Measurements from ENCODE around the gene EFCAB8. TPM values are rescaled to one million over a fixed set of nuclear protein-coding genes. Genes with fewer than 3 reads are reported as not detected.
A peak's percentile ranks its signal among the peaks of the same experiment; 100 is the strongest.

The EFCAB8 gene
- total RNA-seq, 2 experiments from 2014 or later = 1.0 to 1.5 TPM

DNA sequence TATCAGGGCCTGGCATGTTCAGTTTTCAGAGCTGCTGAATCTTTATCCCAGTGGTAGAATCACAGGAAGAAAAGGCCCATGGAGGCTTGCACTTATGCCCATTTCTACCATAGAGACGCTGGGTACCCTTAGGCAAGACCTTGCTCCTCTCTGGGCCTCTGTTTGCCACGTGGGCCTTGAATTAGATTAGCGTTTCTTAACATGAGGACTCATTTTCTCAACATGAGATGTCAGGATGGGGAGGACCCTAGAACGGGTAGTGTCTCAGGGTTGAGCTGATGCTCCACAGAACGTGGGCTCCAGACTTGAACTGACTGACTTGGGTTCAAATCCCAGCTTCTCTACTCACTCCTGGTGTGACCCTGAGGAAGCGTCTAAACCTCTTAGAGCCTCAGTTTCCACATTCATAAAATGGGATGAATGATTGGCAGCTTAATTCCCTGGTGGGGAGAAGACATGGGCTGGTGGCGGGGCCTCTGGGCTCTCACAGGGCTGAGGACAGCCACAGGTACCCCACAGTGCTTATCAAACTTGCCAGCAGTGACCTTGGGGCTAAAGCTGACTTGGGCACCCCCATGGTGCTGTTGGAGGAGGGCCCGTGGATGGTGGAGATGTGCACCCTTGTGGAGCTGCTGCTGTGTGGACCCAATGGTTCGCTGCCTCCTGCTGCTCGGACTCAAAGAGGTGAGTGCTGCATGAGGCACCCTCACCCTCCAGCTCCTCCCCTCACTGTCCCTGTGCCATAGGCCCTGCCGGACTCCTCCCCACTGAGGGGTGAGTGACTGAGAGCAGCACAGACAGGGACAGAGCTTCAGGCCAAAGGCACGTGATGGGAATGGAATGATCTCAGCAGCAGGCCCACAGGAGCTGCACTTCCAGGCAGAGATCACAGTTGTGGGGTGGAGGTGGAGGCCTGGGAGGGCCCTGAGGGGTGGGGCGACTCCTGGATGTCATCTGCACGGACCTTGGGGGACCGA, 117.3 kb downstream of the EFCAB8 start:
- Mint-ChIP-seq H3K9me3 (ENCODE audit: insufficient read depth) (peaks cover 21% of the 10 kb centered on the region), H3K27ac (peak overlapping the region; percentile 68), H3K4me1 (ENCODE audit: low read depth) (peaks cover 12% of the 10 kb centered on the region), H3K27me3 (ENCODE audit: low read depth) (no peaks in the 10 kb centered on the region), H3K4me3 (no peak overlapping the region), H3K36me3 (ENCODE audit: low read depth) (peaks cover 22% of the 10 kb centered on the region)
- ChIA-PET CTCF (interaction anchor here (1.1 to 2.1 kb wide), 4 partner anchors 9 to 30 kb away, joined by 3 to 7 read pairs (median 5); no protein-coding TSS in a partner anchor), POLR2A (interaction anchor here (1.5 kb wide), 1 partner anchor 9 kb away, joined by 9 read pairs; no protein-coding TSS in a partner anchor)
- ATAC-seq = no peak
- DNase-seq = no peak

DNA sequence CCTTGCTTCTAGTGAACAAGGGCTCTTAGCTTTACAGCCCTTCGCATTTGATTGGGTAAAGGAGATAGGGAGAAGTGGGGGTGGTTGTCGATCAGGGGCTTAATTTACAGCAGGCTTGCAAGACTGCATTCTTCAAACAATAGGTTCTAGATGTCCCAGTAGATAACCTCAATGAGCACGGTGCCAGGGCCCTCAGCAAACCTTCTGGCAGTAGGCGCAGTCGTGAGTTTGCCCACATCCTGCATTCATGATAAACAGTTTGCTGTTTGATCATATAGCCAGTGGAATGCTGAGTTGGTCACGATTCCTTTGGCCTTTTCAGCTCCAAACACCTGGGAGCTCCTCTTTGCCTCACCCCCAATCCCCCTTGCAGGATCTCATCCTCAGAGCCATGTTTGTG, 118.0 kb downstream of the EFCAB8 start:
- CTCF ChIA-PET = interaction anchor here (1.0 to 2.1 kb wide), 3 partner anchors 10 to 31 kb away, joined by 3 to 7 read pairs (median 6); no protein-coding TSS in a partner anchor
- Mint-ChIP-seq H3K27ac (peak overlapping the region; percentile 68), H3K4me1 (ENCODE audit: low read depth) (peaks cover 10% of the 10 kb centered on the region), H3K9me3 (ENCODE audit: insufficient read depth) (peaks cover 21% of the 10 kb centered on the region), H3K27me3 (ENCODE audit: low read depth) (no peaks in the 10 kb centered on the region), H3K4me3 (no peak overlapping the region), H3K36me3 (ENCODE audit: low read depth) (peaks cover 22% of the 10 kb centered on the region)
- ATAC-seq (no peak), DNase-seq (no peak)
- POLR2A ChIA-PET = interaction anchor here (1.5 kb wide), 1 partner anchor 10 kb away, joined by 9 read pairs; no protein-coding TSS in a partner anchor

DNA sequence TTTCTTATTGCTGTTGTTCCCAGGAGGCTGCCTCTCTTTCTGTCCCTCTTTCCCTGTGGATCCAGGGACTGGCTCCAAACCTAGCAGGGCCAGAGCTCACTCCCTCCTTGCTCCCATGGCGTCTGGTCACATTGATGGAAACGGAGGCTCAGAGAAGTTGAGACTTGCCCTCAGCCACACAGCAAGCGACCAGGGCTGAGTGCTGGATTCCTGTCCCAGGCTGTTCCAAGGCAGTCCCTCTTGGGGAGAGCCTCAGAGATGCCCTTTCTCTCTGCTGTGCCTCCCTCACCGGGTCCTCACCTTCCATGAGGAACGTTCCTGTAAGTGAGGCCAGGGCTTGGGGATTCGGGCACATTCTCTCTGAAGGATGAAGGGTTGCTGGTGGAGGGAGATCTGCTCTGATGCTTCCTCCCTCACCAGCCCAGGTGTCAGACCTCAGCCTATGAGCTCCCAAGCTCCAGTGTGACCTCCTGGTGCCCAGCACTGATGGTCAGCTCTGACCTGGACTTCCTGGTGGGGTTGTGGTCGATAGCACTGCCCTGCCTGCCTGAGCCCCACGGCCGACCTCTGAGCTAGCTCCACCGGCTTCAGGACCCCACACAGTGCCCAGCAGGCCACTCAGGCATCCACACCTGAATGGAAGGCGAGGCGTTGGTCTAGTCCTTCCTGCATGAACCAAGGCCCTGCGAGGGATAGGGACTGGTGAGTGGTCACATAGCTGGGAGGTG, 118.7 kb downstream of the EFCAB8 start:
- no peak for DNase-seq
- no peak for ATAC-seq
- POLR2A ChIA-PET = interaction anchor here (1.5 kb wide), 1 partner anchor 10 kb away, joined by 9 read pairs; no protein-coding TSS in a partner anchor
- no peak overlapping the region for H3K27ac Mint-ChIP-seq
- H3K9me3 Mint-ChIP-seq (ENCODE audit: insufficient read depth) = peaks cover 21% of the 10 kb centered on the region
- no peaks in the 10 kb centered on the region for H3K27me3 Mint-ChIP-seq (ENCODE audit: low read depth)
- H3K4me3 Mint-ChIP-seq = no peak overlapping the region
- peaks cover 10% of the 10 kb centered on the region for H3K4me1 Mint-ChIP-seq (ENCODE audit: low read depth)
- H3K36me3 Mint-ChIP-seq (ENCODE audit: low read depth) = peaks cover 22% of the 10 kb centered on the region
- CTCF ChIA-PET = interaction anchor here (1.0 to 2.1 kb wide), 2 partner anchors 27 to 32 kb away, joined by 3 to 7 read pairs; no protein-coding TSS in a partner anchor

DNA sequence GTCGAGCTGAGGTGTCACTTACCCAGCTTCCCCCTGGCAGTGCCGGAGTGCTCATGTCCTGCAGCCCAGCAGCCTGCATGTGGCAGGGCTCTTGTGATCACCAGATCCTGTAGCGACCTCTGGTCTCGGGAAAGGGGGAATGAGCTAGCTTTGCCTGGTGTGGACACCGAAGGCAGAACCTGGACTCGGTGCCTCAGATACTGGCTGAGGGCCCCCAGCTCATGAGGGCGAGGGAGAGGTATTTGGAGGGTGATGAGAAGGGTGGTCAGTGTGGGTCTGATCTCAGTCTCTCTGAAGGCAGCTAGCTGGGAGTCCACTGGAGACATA, 119.2 kb downstream of the EFCAB8 start:
- H3K4me1 Mint-ChIP-seq (ENCODE audit: low read depth) = peaks cover 13% of the 10 kb centered on the region
- H3K27me3 Mint-ChIP-seq (ENCODE audit: low read depth) = no peaks in the 10 kb centered on the region
- peaks cover 20% of the 10 kb centered on the region for H3K36me3 Mint-ChIP-seq (ENCODE audit: low read depth)
- POLR2A ChIA-PET = interaction anchor here (0.6 kb wide), 1 partner anchor 11 kb away, joined by 3 read pairs; no protein-coding TSS in a partner anchor
- CTCF ChIA-PET = no interaction called here
- H3K4me3 Mint-ChIP-seq = no peak overlapping the region
- ATAC-seq (no peak), DNase-seq (no peak)
- H3K27ac Mint-ChIP-seq = no peak overlapping the region
- H3K9me3 Mint-ChIP-seq (ENCODE audit: insufficient read depth) = peaks cover 21% of the 10 kb centered on the region

DNA sequence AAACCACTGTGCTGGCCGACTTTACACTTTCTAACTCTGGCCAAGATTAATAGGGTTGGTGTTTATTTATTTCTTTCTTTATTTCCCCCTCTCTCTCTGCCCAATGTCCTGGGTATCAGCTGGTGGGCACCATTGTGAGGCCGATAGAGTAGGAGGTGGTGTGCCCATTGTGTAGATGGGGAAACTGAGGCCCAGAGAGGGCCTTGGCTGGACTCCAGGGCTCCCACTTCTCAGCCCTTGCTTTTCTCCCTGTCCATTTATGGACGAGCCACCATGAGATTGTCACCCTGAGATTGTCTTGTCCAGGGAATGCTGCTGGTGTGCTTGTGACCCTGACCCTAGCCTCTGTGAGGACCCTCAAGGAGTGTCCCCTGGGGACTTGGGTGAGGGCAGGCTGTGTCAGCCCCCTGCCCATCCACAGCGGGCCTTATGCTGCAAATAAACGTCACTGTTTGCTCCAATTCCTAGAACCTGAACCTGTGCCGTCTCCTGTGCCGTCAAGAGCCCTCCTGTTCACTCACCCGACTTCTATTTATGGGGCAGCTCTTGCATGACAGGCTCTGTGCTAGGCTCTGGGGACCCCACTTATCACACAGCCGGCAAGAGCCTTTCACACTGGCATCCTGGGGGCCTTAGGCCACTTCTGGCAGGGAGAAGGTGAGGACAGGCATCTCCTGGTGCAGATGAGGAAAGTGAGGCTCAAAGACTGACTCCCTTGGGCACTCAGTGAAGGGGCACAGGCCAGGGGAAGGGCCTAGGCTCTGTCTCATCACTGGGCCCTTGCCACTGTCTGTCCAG, 120.7 kb downstream of the EFCAB8 start:
- ChIA-PET CTCF (no interaction called here), POLR2A (no interaction called here)
- peaks cover 15% of the 10 kb centered on the region for H3K36me3 Mint-ChIP-seq (ENCODE audit: low read depth)
- DNase-seq = no peak
- H3K27me3 Mint-ChIP-seq (ENCODE audit: low read depth) = no peaks in the 10 kb centered on the region
- H3K4me3 Mint-ChIP-seq = no peak overlapping the region
- peaks cover 13% of the 10 kb centered on the region for H3K4me1 Mint-ChIP-seq (ENCODE audit: low read depth)
- peaks cover 21% of the 10 kb centered on the region for H3K9me3 Mint-ChIP-seq (ENCODE audit: insufficient read depth)
- H3K27ac Mint-ChIP-seq = no peak overlapping the region
- ATAC-seq = no peak

DNA sequence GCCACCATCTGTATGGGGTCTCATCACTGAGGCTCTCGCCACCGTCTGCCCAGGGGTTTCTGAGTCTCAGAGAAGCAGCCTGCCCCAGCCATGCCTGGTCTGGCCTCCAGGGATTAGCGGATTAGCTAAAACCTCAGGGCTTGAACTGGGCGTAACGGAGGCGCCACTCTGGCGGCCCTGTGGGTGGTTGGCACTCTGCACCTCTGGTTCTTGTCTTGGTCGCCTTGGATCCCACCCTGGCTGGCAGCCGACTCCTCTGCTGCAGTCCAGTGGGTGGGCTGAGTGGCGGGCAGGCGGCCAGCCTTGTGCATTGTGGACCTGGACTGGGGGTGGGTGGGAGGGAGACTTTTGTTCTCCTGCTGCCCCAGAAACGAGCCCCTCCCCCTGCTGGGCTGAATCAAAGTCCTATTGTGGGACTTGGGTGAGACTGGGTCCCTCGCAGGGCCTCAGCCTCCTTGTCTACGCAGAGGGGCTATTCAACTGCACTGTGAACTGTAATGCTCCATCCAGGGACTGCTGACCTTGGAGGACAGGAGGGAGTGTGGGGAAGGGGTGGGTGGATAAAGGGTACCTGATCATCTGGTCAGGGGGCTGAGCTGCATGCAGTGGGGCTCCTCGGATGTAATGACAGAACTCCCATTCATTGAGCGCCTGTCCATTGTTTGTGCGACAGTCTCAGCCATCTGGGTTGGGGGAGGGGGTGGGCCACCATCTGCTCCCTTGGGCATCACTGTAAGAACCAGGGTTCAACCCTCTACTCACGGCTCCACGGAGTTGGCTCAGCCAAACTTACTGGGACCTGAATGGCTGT, 121.6 kb downstream of the EFCAB8 start:
- Mint-ChIP-seq H3K27ac (no peak overlapping the region), H3K4me3 (no peak overlapping the region), H3K36me3 (ENCODE audit: low read depth) (peaks cover 12% of the 10 kb centered on the region), H3K9me3 (ENCODE audit: insufficient read depth) (peaks cover 20% of the 10 kb centered on the region), H3K4me1 (ENCODE audit: low read depth) (peaks cover 13% of the 10 kb centered on the region), H3K27me3 (ENCODE audit: low read depth) (no peaks in the 10 kb centered on the region)
- POLR2A ChIA-PET = interaction anchor here (1.3 kb wide), 1 partner anchor 8 kb away, joined by 3 read pairs; no protein-coding TSS in a partner anchor
- CTCF ChIA-PET = no interaction called here
- DNase-seq = no peak
- no peak for ATAC-seq

DNA sequence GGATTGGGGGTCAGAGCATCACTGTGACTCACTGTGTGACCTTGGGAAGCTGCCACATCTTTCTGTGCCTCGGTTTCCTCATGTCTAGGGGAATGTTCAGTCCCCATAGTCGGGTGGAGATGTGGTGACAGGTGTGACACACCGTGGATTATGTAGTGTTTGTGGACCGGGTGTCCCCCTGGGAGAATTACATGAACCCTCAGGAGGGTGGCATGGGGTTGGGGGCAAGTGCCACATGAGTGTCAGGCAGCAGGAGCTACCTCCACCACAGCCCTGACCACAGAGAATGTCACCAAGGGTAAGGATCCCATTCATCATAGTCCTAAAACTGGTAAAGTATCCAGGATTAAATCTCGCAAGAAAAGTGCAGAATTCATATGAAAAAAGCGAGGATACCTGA, 122.3 kb downstream of the EFCAB8 start:
- Mint-ChIP-seq H3K36me3 (ENCODE audit: low read depth) (peaks cover 9% of the 10 kb centered on the region), H3K4me1 (ENCODE audit: low read depth) (peaks cover 12% of the 10 kb centered on the region), H3K27ac (no peak overlapping the region), H3K27me3 (ENCODE audit: low read depth) (no peaks in the 10 kb centered on the region), H3K4me3 (no peak overlapping the region), H3K9me3 (ENCODE audit: insufficient read depth) (peaks cover 14% of the 10 kb centered on the region)
- ATAC-seq = no peak
- CTCF ChIA-PET = interaction anchor here (1.2 to 1.3 kb wide), 2 partner anchors 13 to 35 kb away, joined by 3 to 4 read pairs; no protein-coding TSS in a partner anchor
- POLR2A ChIA-PET = interaction anchor here (1.3 kb wide), 1 partner anchor 9 kb away, joined by 3 read pairs; no protein-coding TSS in a partner anchor
- DNase-seq = no peak

DNA sequence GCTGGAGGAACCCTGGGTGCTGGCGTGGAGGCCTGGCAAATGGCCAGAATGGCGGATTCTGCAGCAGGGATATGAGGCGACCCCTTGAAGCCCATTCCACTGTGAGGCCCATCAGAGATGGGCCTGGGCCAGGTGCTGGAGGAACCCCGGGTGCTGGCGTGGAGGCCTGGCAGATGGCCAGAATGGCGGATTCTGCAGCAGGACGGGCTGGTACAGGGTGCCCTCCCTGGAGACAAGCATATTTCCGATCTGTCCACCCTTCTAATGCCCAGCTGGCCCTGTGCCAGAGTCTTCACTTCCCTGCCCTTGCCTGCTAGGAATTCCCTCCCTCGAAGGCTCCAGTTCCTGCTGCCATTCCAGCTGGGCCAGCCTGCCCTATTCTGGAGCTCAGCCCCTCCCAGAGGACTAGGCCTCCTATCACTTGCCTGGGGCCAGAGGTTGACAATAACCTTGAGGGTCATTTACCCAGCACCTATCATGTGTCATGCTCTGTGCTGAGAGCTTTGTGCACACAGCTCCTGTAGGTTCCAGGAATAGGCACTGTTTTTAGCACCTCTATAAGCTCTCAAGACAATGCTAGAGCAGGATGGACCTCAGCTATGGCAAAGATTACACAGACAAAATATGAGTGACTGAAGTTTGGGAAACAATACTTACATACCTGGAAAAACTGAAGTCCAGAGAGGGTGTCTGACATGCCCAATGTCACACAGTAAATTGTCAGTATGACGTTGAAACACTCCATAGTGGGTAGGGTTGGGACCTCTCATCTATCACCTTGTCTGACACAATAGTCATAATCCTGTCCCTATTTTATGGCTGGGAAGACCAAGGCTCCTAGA, 124.1 kb downstream of the EFCAB8 start:
- Mint-ChIP-seq H3K27me3 (ENCODE audit: low read depth) (no peaks in the 10 kb centered on the region), H3K4me1 (ENCODE audit: low read depth) (peaks cover 2% of the 10 kb centered on the region), H3K27ac (no peak overlapping the region), H3K9me3 (ENCODE audit: insufficient read depth) (no peaks in the 10 kb centered on the region), H3K4me3 (no peak overlapping the region), H3K36me3 (ENCODE audit: low read depth) (no peaks in the 10 kb centered on the region)
- POLR2A ChIA-PET = interaction anchor here (2.1 kb wide), 1 partner anchor 10 kb away, joined by 10 read pairs; no protein-coding TSS in a partner anchor
- DNase-seq = no peak
- no peak for ATAC-seq
- CTCF ChIA-PET = interaction anchor here (1.1 kb wide), 1 partner anchor 11 kb away, joined by 3 read pairs; no protein-coding TSS in a partner anchor

DNA sequence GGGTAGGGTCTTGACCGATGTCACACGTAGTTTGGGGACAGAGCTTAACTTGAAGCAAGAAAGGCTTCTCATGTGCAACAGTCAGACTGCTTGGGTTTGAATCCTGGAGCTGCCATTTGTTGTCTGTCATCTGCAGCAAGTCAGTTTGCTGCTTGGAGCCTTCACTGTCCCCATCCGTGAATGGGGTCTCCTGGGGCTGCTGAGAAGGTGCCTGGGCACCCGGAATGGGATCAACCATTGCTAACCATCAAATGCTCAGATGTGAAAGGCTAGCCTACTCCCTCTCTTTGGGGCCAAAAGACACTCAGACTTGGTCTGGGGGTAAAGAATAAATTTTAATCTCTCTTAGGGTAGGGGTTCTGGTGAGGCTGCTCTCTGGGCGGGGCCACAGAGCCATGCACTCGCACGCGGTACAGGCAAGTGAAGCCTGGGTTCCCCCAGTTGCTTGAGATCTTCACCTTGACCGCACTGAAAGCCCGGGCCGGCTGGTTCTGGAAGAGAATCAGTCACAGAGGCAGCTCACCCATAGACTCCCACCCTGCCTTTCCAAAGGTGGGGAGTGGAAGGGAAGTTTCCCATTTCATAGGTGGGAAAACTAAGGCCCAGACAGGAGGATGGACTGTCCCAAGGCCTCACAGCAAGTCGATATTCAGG, 124.9 kb downstream of the EFCAB8 start:
- no peak overlapping the region for H3K4me3 Mint-ChIP-seq
- no peak for ATAC-seq
- no peak for DNase-seq
- H3K27me3 Mint-ChIP-seq (ENCODE audit: low read depth) = no peaks in the 10 kb centered on the region
- no peak overlapping the region for H3K27ac Mint-ChIP-seq
- ChIA-PET CTCF (interaction anchor here (1.0 to 2.0 kb wide), 3 partner anchors 12 to 38 kb away, joined by 3 to 8 read pairs (median 4); no protein-coding TSS in a partner anchor), POLR2A (interaction anchor here (1.2 to 2.1 kb wide), 2 partner anchors 11 to 38 kb away, joined by 4 to 10 read pairs; no protein-coding TSS in a partner anchor)
- peaks cover 2% of the 10 kb centered on the region for H3K4me1 Mint-ChIP-seq (ENCODE audit: low read depth)
- H3K9me3 Mint-ChIP-seq (ENCODE audit: insufficient read depth) = no peaks in the 10 kb centered on the region
- H3K36me3 Mint-ChIP-seq (ENCODE audit: low read depth) = no peaks in the 10 kb centered on the region
